ENCODE results near the gene ZNRF3. TPM values are rescaled to one million over a fixed set of nuclear protein-coding genes. Genes with fewer than 3 reads are reported as not detected.
"Not testable (repeated sequence)": the region's sequence is repeated elsewhere in the genome, so short reads cannot be mapped to it uniquely, and the experiment has no call there.

ZNRF3 gene
- total and polyA plus RNA-seq, 5 donors = 4.0 to 9.4 (median 8.4) TPM

- intact Hi-C loops (cut with DNase I) = loop anchor here in 1 of 4 donors (5.0 kb wide), 1 partner anchor 147 kb away; no protein-coding TSS in a partner anchor
- Histone ChIP-seq H3K4me3 (ENCODE audit: low read length) (peak overlapping the region; percentile 92), H3K9me3 (ENCODE audit: control insufficient read depth, low read length) (no peaks in the 10 kb centered on the region), H3K27ac (ENCODE audit: low read length) (no peak overlapping the region), H3K27me3 (ENCODE audit: control insufficient read depth, insufficient read depth) (no peaks in the 10 kb centered on the region), H3K4me1 (ENCODE audit: control insufficient read depth, insufficient read depth, low read length) (peaks cover 3% of the 10 kb centered on the region)
- no peak for DNase-seq
- 62% methylated on average over 19 of the region's 19 CpGs for WGBS
- no peak for ATAC-seq
Observed at GRCh38 chr22:28884747-28885350, 1.5 kb downstream of the ZNRF3 start.

- Histone ChIP-seq H3K4me1 (ENCODE audit: control insufficient read depth, insufficient read depth, low read length) (peaks cover 3% of the 10 kb centered on the region), H3K27me3 (ENCODE audit: control insufficient read depth, insufficient read depth) (no peaks in the 10 kb centered on the region), H3K4me3 (ENCODE audit: low read length) (no peak overlapping the region), H3K27ac (ENCODE audit: low read length) (no peak overlapping the region), H3K9me3 (ENCODE audit: control insufficient read depth, low read length) (no peaks in the 10 kb centered on the region)
- 75% methylated on average over 3 of the region's 3 CpGs for WGBS
- intact Hi-C loops (cut with DNase I) = no loop called here
- DNase-seq (no peak), ATAC-seq (no peak)
Observed at GRCh38 chr22:28885939-28886338, 2.6 kb downstream of the ZNRF3 start.

GRCh38 chr22:28886679-28887078 is 3.3 kb downstream of the ZNRF3 start:
- H3K9me3 ChIP-seq (ENCODE audit: control insufficient read depth, low read length); DNase-seq; H3K27ac ChIP-seq (ENCODE audit: low read length); H3K4me1 ChIP-seq (ENCODE audit: control insufficient read depth, insufficient read depth, low read length); ATAC-seq; intact Hi-C loops (cut with DNase I); H3K4me3 ChIP-seq (ENCODE audit: low read length); H3K27me3 ChIP-seq (ENCODE audit: control insufficient read depth, insufficient read depth): not testable (repeated sequence)
- WGBS = 98% methylated on average over 4 of the region's 4 CpGs

- intact Hi-C loops (cut with DNase I) = no loop called here
- WGBS = 85% methylated on average over 4 of the region's 4 CpGs
- H3K27me3 ChIP-seq (ENCODE audit: control insufficient read depth, insufficient read depth) = no peaks in the 10 kb centered on the region
- DNase-seq (no peak), ATAC-seq (no peak)
- no peaks in the 10 kb centered on the region for H3K9me3 ChIP-seq (ENCODE audit: control insufficient read depth, low read length)
- no peak overlapping the region for H3K27ac ChIP-seq (ENCODE audit: low read length)
- peaks cover 7% of the 10 kb centered on the region for H3K4me1 ChIP-seq (ENCODE audit: control insufficient read depth, insufficient read depth, low read length)
- no peak overlapping the region for H3K4me3 ChIP-seq (ENCODE audit: low read length)
Observed at GRCh38 chr22:28887725-28888459, 4.5 kb downstream of the ZNRF3 start.

- H3K27me3 ChIP-seq (ENCODE audit: control insufficient read depth, insufficient read depth) = no peaks in the 10 kb centered on the region
- DNase-seq (no peak), ATAC-seq (no peak)
- H3K4me3 ChIP-seq (ENCODE audit: low read length) = no peak overlapping the region
- intact Hi-C loops (cut with DNase I) = no loop called here
- WGBS = 88% methylated on average over 6 of the region's 6 CpGs
- H3K9me3 ChIP-seq (ENCODE audit: control insufficient read depth, low read length) = no peaks in the 10 kb centered on the region
- H3K27ac ChIP-seq (ENCODE audit: low read length) = no peak overlapping the region
- peaks cover 6% of the 10 kb centered on the region for H3K4me1 ChIP-seq (ENCODE audit: control insufficient read depth, insufficient read depth, low read length)
Observed at GRCh38 chr22:28889478-28890024, 6.2 kb downstream of the ZNRF3 start.

- ATAC-seq (no peak), DNase-seq (no peak)
- 91% methylated on average over 2 of the region's 2 CpGs for WGBS
- H3K27ac ChIP-seq (ENCODE audit: low read length) = no peak overlapping the region
- H3K9me3 ChIP-seq (ENCODE audit: control insufficient read depth, low read length) = no peaks in the 10 kb centered on the region
- peaks cover 6% of the 10 kb centered on the region for H3K4me1 ChIP-seq (ENCODE audit: control insufficient read depth, insufficient read depth, low read length)
- H3K27me3 ChIP-seq (ENCODE audit: control insufficient read depth, insufficient read depth) = no peaks in the 10 kb centered on the region
- no peak overlapping the region for H3K4me3 ChIP-seq (ENCODE audit: low read length)
- intact Hi-C loops (cut with DNase I) = no loop called here
Observed at GRCh38 chr22:28891156-28891733, 7.9 kb downstream of the ZNRF3 start.

- H3K27ac ChIP-seq (ENCODE audit: low read length) = no peak overlapping the region
- intact Hi-C loops (cut with DNase I) = no loop called here
- H3K27me3 ChIP-seq (ENCODE audit: control insufficient read depth, insufficient read depth) = no peaks in the 10 kb centered on the region
- 70% methylated on average over 5 of the region's 5 CpGs for WGBS
- peak in 1 of 2 donors; percentile 25 for ATAC-seq
- DNase-seq = no peak
- H3K4me3 ChIP-seq (ENCODE audit: low read length) = no peak overlapping the region
- H3K9me3 ChIP-seq (ENCODE audit: control insufficient read depth, low read length) = no peaks in the 10 kb centered on the region
- peaks cover 6% of the 10 kb centered on the region for H3K4me1 ChIP-seq (ENCODE audit: control insufficient read depth, insufficient read depth, low read length)
Observed at GRCh38 chr22:28892175-28892731, 8.9 kb downstream of the ZNRF3 start.

GRCh38 chr22:28893810-28894209 is 10.4 kb downstream of the ZNRF3 start:
- Histone ChIP-seq H3K27me3 (ENCODE audit: control insufficient read depth, insufficient read depth) (no peaks in the 10 kb centered on the region), H3K9me3 (ENCODE audit: control insufficient read depth, low read length) (no peaks in the 10 kb centered on the region), H3K4me1 (ENCODE audit: control insufficient read depth, insufficient read depth, low read length) (peaks cover 6% of the 10 kb centered on the region), H3K27ac (ENCODE audit: low read length) (no peak overlapping the region), H3K4me3 (ENCODE audit: low read length) (no peak overlapping the region)
- DNase-seq (no peak), ATAC-seq (no peak)
- intact Hi-C loops (cut with DNase I) = no loop called here
- 94% methylated on average over 4 of the region's 4 CpGs for WGBS

GRCh38 chr22:28894334-28894733 is 11.0 kb downstream of the ZNRF3 start:
- ATAC-seq (peak; percentile 61 to 65), DNase-seq (peak in 1 of 3 donors; percentile 68)
- Histone ChIP-seq H3K27me3 (ENCODE audit: control insufficient read depth, insufficient read depth) (no peaks in the 10 kb centered on the region), H3K9me3 (ENCODE audit: control insufficient read depth, low read length) (no peaks in the 10 kb centered on the region), H3K4me3 (ENCODE audit: low read length) (no peak overlapping the region), H3K27ac (ENCODE audit: low read length) (peak overlapping the region; percentile 73), H3K4me1 (ENCODE audit: control insufficient read depth, insufficient read depth, low read length) (peaks cover 6% of the 10 kb centered on the region)
- intact Hi-C loops (cut with DNase I) = no loop called here
- 66% methylated on average over 8 of the region's 8 CpGs for WGBS

- 80% methylated on average over 3 of the region's 3 CpGs for WGBS
- Histone ChIP-seq H3K9me3 (ENCODE audit: control insufficient read depth, low read length) (no peaks in the 10 kb centered on the region), H3K27ac (ENCODE audit: low read length) (peak overlapping the region; percentile 73), H3K4me3 (ENCODE audit: low read length) (no peak overlapping the region), H3K27me3 (ENCODE audit: control insufficient read depth, insufficient read depth) (no peaks in the 10 kb centered on the region), H3K4me1 (ENCODE audit: control insufficient read depth, insufficient read depth, low read length) (peaks cover 6% of the 10 kb centered on the region)
- DNase-seq = no peak
- peak; percentile 56 to 60 for ATAC-seq
- intact Hi-C loops (cut with DNase I) = no loop called here
Observed at GRCh38 chr22:28894807-28895206, 11.4 kb downstream of the ZNRF3 start.

- ATAC-seq (no peak), DNase-seq (no peak)
- no peak overlapping the region for H3K27ac ChIP-seq (ENCODE audit: low read length)
- peaks cover 9% of the 10 kb centered on the region for H3K4me1 ChIP-seq (ENCODE audit: control insufficient read depth, insufficient read depth, low read length)
- H3K4me3 ChIP-seq (ENCODE audit: low read length) = no peak overlapping the region
- no peaks in the 10 kb centered on the region for H3K9me3 ChIP-seq (ENCODE audit: control insufficient read depth, low read length)
- WGBS = 94% methylated on average over 2 of the region's 2 CpGs
- no peaks in the 10 kb centered on the region for H3K27me3 ChIP-seq (ENCODE audit: control insufficient read depth, insufficient read depth)
- intact Hi-C loops (cut with DNase I) = no loop called here
Observed at GRCh38 chr22:28896611-28897010, 13.2 kb downstream of the ZNRF3 start.

Data from right cardiac atrium (tissue), 5 donors.